ENCODE results near the gene RALGDS.

DNA sequence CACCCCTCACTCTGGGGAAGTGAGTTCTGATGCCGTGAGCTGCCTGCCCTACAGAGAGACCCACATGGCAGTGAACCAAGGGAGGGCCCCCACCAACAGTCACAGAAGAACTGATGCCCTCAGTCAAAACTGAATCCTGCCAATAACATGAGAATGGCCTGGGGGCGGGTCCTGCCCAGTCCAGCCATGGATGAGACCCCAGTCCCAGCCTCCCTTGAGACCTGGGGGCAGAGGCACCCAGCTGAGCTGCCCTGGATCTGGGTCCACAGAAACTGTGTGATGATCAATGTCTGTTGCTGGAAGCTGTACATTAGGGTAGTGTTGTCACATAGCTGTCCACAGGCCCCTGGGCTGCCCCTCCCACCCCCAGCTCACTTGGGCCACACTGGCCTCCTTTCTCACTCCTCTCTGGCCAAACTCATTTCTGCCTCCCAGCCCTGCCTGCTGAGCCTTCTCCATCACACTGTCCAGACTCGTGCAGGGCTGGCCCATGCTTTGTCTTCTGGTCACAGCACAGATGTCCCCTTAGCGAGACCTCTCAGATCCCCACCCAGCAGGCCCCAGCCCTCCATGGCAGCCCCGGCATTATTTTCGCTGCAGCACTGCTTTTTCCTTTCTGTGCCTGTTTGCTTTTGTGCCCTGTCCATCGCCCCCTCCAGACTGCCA is 25.8 kb upstream of the RALGDS start:
- TF ChIP-seq POLR2AphosphoS5 (IDR thresholded peaks at IDR 0.05; ENCODE audit: low read depth, low read length) (no peak), CTCF (IDR thresholded peaks at IDR 0.05) (no peak)
